Measurements from ENCODE around the gene PRSS48.

- TF ChIP-seq CTCF (IDR thresholded peaks at IDR 0.05), result no peak
- TF ChIP-seq POLR2A (IDR thresholded peaks at IDR 0.05), result no peak
- no peak for TF ChIP-seq EP300 (IDR thresholded peaks at IDR 0.05)
- no peak for TF ChIP-seq POLR2AphosphoS5 (IDR thresholded peaks at IDR 0.05)
Observed at GRCh38 chr4:151321586-151321985, 44.6 kb downstream of the PRSS48 start.
